ENCODE data around the gene RANBP10.

The RANBP10 gene

GRCh38 chr16:67685388-67686112 lies 120.8 kb downstream of the RANBP10 start:
- Histone ChIP-seq H3K27ac (ENCODE audit: low read depth, low read length) (no peak overlapping the region), H3K36me3 (ENCODE audit: control insufficient read depth, insufficient read depth, low read length) (peaks cover 28% of the 10 kb centered on the region), H3K4me3 (ENCODE audit: low read depth, low read length) (no peak overlapping the region)

GRCh38 chr16:67683767-67684166 lies 122.6 kb downstream of the RANBP10 start:
- no peaks in the 10 kb centered on the region for H3K9me3 ChIP-seq (ENCODE audit: control insufficient read depth, insufficient read depth, low read depth, low read length)
- no peak overlapping the region for H3K27ac ChIP-seq (ENCODE audit: low read depth, low read length)
- peaks cover 28% of the 10 kb centered on the region for H3K36me3 ChIP-seq (ENCODE audit: control insufficient read depth, insufficient read depth, low read length)
- no peaks in the 10 kb centered on the region for H3K27me3 ChIP-seq (ENCODE audit: control insufficient read depth, insufficient read depth, low read length)
- H3K4me3 ChIP-seq (ENCODE audit: low read depth, low read length) = no peak overlapping the region
- no peak overlapping the region for H3K9ac ChIP-seq (ENCODE audit: low read length)
- H3K4me1 ChIP-seq (ENCODE audit: control insufficient read depth, insufficient read depth, low read length) = no peaks in the 10 kb centered on the region

More at GRCh38 chr16:67685388-67686112, 120.8 kb downstream of the RANBP10 start:
- Histone ChIP-seq H3K27me3 (ENCODE audit: control insufficient read depth, insufficient read depth, low read length) (no peaks in the 10 kb centered on the region), H3K9me3 (ENCODE audit: control insufficient read depth, insufficient read depth, low read depth, low read length) (no peaks in the 10 kb centered on the region), H3K4me1 (ENCODE audit: control insufficient read depth, insufficient read depth, low read length) (no peaks in the 10 kb centered on the region), H3K9ac (ENCODE audit: low read length) (no peak overlapping the region)

GRCh38 chr16:67679935-67680897 lies 126.1 kb downstream of the RANBP10 start:
- no peak overlapping the region for H3K4me3 ChIP-seq (ENCODE audit: low read depth, low read length)
- H3K9me3 ChIP-seq (ENCODE audit: control insufficient read depth, insufficient read depth, low read depth, low read length) = no peaks in the 10 kb centered on the region
- no peak overlapping the region for H3K9ac ChIP-seq (ENCODE audit: low read length)
- H3K4me1 ChIP-seq (ENCODE audit: control insufficient read depth, insufficient read depth, low read length) = no peaks in the 10 kb centered on the region; the same call in 1 of the 2 replicates
- H3K36me3 ChIP-seq (ENCODE audit: control insufficient read depth, insufficient read depth, low read length) = peaks cover 27% of the 10 kb centered on the region
- no peak overlapping the region for H3K27ac ChIP-seq (ENCODE audit: low read depth, low read length)
- H3K27me3 ChIP-seq (ENCODE audit: control insufficient read depth, insufficient read depth, low read length) = no peaks in the 10 kb centered on the region

GRCh38 chr16:67678354-67679023 lies 127.9 kb downstream of the RANBP10 start:
- no peaks in the 10 kb centered on the region for H3K9me3 ChIP-seq (ENCODE audit: control insufficient read depth, insufficient read depth, low read depth, low read length)
- no peak overlapping the region for H3K4me3 ChIP-seq (ENCODE audit: low read depth, low read length)
- H3K9ac ChIP-seq (ENCODE audit: low read length) = no peak overlapping the region
- H3K27me3 ChIP-seq (ENCODE audit: control insufficient read depth, insufficient read depth, low read length) = no peaks in the 10 kb centered on the region
- H3K27ac ChIP-seq (ENCODE audit: low read depth, low read length) = peak overlapping the region; percentile 49; the same call in 1 of the 2 replicates
- peaks cover 20% of the 10 kb centered on the region for H3K36me3 ChIP-seq (ENCODE audit: control insufficient read depth, insufficient read depth, low read length)
- H3K4me1 ChIP-seq (ENCODE audit: control insufficient read depth, insufficient read depth, low read length) = no peaks in the 10 kb centered on the region; the same call in 1 of the 2 replicates

- Histone ChIP-seq H3K27me3 (ENCODE audit: control insufficient read depth, insufficient read depth, low read length) (no peaks in the 10 kb centered on the region), H3K9me3 (ENCODE audit: control insufficient read depth, insufficient read depth, low read depth, low read length) (no peaks in the 10 kb centered on the region), H3K36me3 (ENCODE audit: control insufficient read depth, insufficient read depth, low read length) (peaks cover 16% of the 10 kb centered on the region; the same call in 1 of the 2 replicates), H3K4me3 (ENCODE audit: low read depth, low read length) (no peak overlapping the region), H3K4me1 (ENCODE audit: control insufficient read depth, insufficient read depth, low read length) (no peaks in the 10 kb centered on the region; the same call in 1 of the 2 replicates), H3K9ac (ENCODE audit: low read length) (peak overlapping the region; percentile 22), H3K27ac (ENCODE audit: low read depth, low read length) (peak overlapping the region; percentile 49; the same call in 1 of the 2 replicates)
Observed at GRCh38 chr16:67677712-67678111, 128.6 kb downstream of the RANBP10 start.

GRCh38 chr16:67676939-67677338 lies 129.4 kb downstream of the RANBP10 start:
- no peak overlapping the region for H3K9ac ChIP-seq (ENCODE audit: low read length)
- no peaks in the 10 kb centered on the region for H3K9me3 ChIP-seq (ENCODE audit: control insufficient read depth, insufficient read depth, low read depth, low read length)
- H3K4me1 ChIP-seq (ENCODE audit: control insufficient read depth, insufficient read depth, low read length) = no peaks in the 10 kb centered on the region; the same call in 1 of the 2 replicates
- H3K27me3 ChIP-seq (ENCODE audit: control insufficient read depth, insufficient read depth, low read length) = no peaks in the 10 kb centered on the region
- H3K36me3 ChIP-seq (ENCODE audit: control insufficient read depth, insufficient read depth, low read length) = peaks cover 16% of the 10 kb centered on the region; the same call in 1 of the 2 replicates
- no peak overlapping the region for H3K4me3 ChIP-seq (ENCODE audit: low read depth, low read length)
- H3K27ac ChIP-seq (ENCODE audit: low read depth, low read length) = no peak overlapping the region

GRCh38 chr16:67676516-67676915 lies 129.8 kb downstream of the RANBP10 start:
- H3K9ac ChIP-seq (ENCODE audit: low read length) = no peak overlapping the region
- no peak overlapping the region for H3K4me3 ChIP-seq (ENCODE audit: low read depth, low read length)
- H3K4me1 ChIP-seq (ENCODE audit: control insufficient read depth, insufficient read depth, low read length) = no peaks in the 10 kb centered on the region; the same call in 1 of the 2 replicates
- peaks cover 16% of the 10 kb centered on the region; the same call in 1 of the 2 replicates for H3K36me3 ChIP-seq (ENCODE audit: control insufficient read depth, insufficient read depth, low read length)
- no peaks in the 10 kb centered on the region for H3K9me3 ChIP-seq (ENCODE audit: control insufficient read depth, insufficient read depth, low read depth, low read length)
- no peaks in the 10 kb centered on the region for H3K27me3 ChIP-seq (ENCODE audit: control insufficient read depth, insufficient read depth, low read length)
- H3K27ac ChIP-seq (ENCODE audit: low read depth, low read length) = no peak overlapping the region

- Histone ChIP-seq H3K9ac (ENCODE audit: low read length) (no peak overlapping the region), H3K27me3 (ENCODE audit: control insufficient read depth, insufficient read depth, low read length) (no peaks in the 10 kb centered on the region), H3K36me3 (ENCODE audit: control insufficient read depth, insufficient read depth, low read length) (peaks cover 14% of the 10 kb centered on the region; the same call in 1 of the 2 replicates), H3K4me1 (ENCODE audit: control insufficient read depth, insufficient read depth, low read length) (no peaks in the 10 kb centered on the region; the same call in 1 of the 2 replicates), H3K4me3 (ENCODE audit: low read depth, low read length) (no peak overlapping the region), H3K27ac (ENCODE audit: low read depth, low read length) (no peak overlapping the region), H3K9me3 (ENCODE audit: control insufficient read depth, insufficient read depth, low read depth, low read length) (no peaks in the 10 kb centered on the region)
Observed at GRCh38 chr16:67675999-67676398, 130.4 kb downstream of the RANBP10 start.

GRCh38 chr16:67675579-67675935 lies 130.8 kb downstream of the RANBP10 start:
- no peaks in the 10 kb centered on the region for H3K9me3 ChIP-seq (ENCODE audit: control insufficient read depth, insufficient read depth, low read depth, low read length)
- H3K4me3 ChIP-seq (ENCODE audit: low read depth, low read length) = no peak overlapping the region
- H3K4me1 ChIP-seq (ENCODE audit: control insufficient read depth, insufficient read depth, low read length) = no peaks in the 10 kb centered on the region; the same call in 1 of the 2 replicates
- peaks cover 11% of the 10 kb centered on the region; the same call in 1 of the 2 replicates for H3K36me3 ChIP-seq (ENCODE audit: control insufficient read depth, insufficient read depth, low read length)
- no peaks in the 10 kb centered on the region for H3K27me3 ChIP-seq (ENCODE audit: control insufficient read depth, insufficient read depth, low read length)
- no peak overlapping the region for H3K9ac ChIP-seq (ENCODE audit: low read length)
- H3K27ac ChIP-seq (ENCODE audit: low read depth, low read length) = no peak overlapping the region

GRCh38 chr16:67674851-67675578 lies 131.3 kb downstream of the RANBP10 start:
- H3K9me3 ChIP-seq (ENCODE audit: control insufficient read depth, insufficient read depth, low read depth, low read length) = no peaks in the 10 kb centered on the region
- H3K4me3 ChIP-seq (ENCODE audit: low read depth, low read length) = no peak overlapping the region
- H3K4me1 ChIP-seq (ENCODE audit: control insufficient read depth, insufficient read depth, low read length) = no peaks in the 10 kb centered on the region; the same call in 1 of the 2 replicates
- H3K36me3 ChIP-seq (ENCODE audit: control insufficient read depth, insufficient read depth, low read length) = peaks cover 11% of the 10 kb centered on the region; the same call in 1 of the 2 replicates
- no peak overlapping the region for H3K27ac ChIP-seq (ENCODE audit: low read depth, low read length)
- H3K9ac ChIP-seq (ENCODE audit: low read length) = no peak overlapping the region
- no peaks in the 10 kb centered on the region for H3K27me3 ChIP-seq (ENCODE audit: control insufficient read depth, insufficient read depth, low read length)
